Activated CD4-positive, alpha-beta memory T cell treated with anti-CD3 and anti-CD28 coated beads, Interleukin-2, amount 10 ng/mL, durations not matched to agents 7 days and 5 days (primary cell): ENCODE measurements around the gene VEGFA. TPM values are rescaled to one million over a fixed set of nuclear protein-coding genes. Genes with fewer than 3 reads are reported as not detected.

Experiments used
- CTCF ChIA-PET: fragments of 350-600 bp; sonication (Branson Sonifier 250); formaldehyde crosslinking; loops from one replicate; lab custom pipeline; 2021; ENCODE audit warnings: antibody characterized with exemption, inconsistent platforms; lab: Charles Lee
- POLR2A ChIA-PET: fragments of 350-600 bp; sonication (Branson Sonifier 250); formaldehyde crosslinking; loops from one replicate; lab custom pipeline; 2021; ENCODE audit warnings: antibody characterized with exemption; lab: Charles Lee
- DNase-seq: peaks from one replicate; pipeline ENCODE4 v3.0.0-alpha.2; 2020
- H3K27ac Mint-ChIP-seq: one replicate; pipeline ENCODE4 v1.8.0; 2021; ENCODE audit warnings: mild to moderate bottlenecking, mixed read lengths
- H3K27me3 Mint-ChIP-seq: one replicate; pipeline ENCODE4 v1.8.0; 2021; ENCODE audit warnings: mixed read lengths
- H3K36me3 Mint-ChIP-seq: one replicate; pipeline ENCODE4 v1.8.0; 2021; ENCODE audit warnings: low read depth, mixed read lengths
- H3K4me1 Mint-ChIP-seq: one replicate; pipeline ENCODE4 v1.8.0; 2021; ENCODE audit warnings: mixed read lengths
- H3K4me3 Mint-ChIP-seq: one replicate; pipeline ENCODE4 v1.8.0; 2021; ENCODE audit warnings: mild to moderate bottlenecking, mixed read lengths
- H3K9me3 Mint-ChIP-seq: one replicate; pipeline ENCODE4 v1.8.0; 2021; ENCODE audit warnings: mixed read lengths
- total RNA-seq, 2 experiments: library from RNA; stranded (reverse); gene quantifications; one replicate each; pipeline ENCODE4 v1.2.3, GENCODE V29; 2021

Gene VEGFA
- total RNA-seq, 2 experiments from 2014 or later: 48.1 to 49.5 TPM

DNA sequence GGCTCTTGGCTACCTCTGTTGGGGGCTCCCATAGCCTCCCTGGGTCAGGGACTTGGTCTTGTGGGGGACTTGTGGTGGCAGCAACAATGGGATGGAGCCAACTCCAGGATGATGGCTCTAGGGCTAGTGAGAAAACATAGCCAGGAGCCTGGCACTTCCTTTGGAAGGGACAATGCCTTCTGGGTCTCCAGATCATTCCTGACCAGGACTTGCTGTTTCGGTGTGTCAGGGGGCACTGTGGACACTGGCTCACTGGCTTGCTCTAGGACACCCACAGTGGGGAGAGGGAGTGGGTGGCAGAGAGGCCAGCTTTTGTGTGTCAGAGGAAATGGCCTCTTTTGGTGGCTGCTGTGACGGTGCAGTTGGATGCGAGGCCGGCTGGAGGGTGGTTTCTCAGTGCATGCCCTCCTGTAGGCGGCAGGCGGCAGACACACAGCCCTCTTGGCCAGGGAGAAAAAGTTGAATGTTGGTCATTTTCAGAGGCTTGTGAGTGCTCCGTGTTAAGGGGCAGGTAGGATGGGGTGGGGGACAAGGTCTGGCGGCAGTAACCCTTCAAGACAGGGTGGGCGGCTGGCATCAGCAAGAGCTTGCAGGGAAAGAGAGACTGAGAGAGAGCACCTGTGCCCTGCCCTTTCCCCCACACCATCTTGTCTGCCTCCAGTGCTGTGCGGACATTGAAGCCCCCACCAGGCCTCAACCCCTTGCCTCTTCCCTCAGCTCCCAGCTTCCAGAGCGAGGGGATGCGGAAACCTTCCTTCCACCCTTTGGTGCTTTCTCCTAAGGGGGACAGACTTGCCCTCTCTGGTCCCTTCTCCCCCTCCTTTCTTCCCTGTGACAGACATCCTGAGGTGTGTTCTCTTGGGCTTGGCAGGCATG, 9.2 kb downstream of the VEGFA start:
- Mint-ChIP-seq H3K9me3 (no peaks in the 10 kb centered on the region), H3K4me1 (peaks cover 27% of the 10 kb centered on the region), H3K4me3 (no peak overlapping the region), H3K27me3 (no peaks in the 10 kb centered on the region), H3K27ac (no peak overlapping the region), H3K36me3 (peaks cover 36% of the 10 kb centered on the region)
- POLR2A ChIA-PET: no interaction called here
- DNase-seq: no peak
- CTCF ChIA-PET: no interaction called here

DNA sequence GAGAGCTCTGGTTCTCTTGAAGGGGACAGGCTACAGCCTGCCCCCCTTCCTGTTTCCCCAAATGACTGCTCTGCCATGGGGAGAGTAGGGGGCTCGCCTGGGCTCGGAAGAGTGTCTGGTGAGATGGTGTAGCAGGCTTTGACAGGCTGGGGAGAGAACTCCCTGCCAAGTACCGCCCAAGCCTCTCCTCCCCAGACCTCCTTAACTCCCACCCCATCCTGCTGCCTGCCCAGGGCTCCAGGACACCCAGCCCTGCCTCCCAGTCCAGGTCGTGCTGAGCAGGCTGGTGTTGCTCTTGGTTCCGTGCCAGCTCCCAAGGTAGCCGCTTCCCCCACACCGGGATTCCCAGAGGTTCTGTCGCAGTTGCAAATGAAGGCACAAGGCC, 9.8 kb downstream of the VEGFA start:
- Mint-ChIP-seq H3K4me3 (no peak overlapping the region), H3K27ac (no peak overlapping the region), H3K4me1 (peaks cover 20% of the 10 kb centered on the region), H3K27me3 (no peaks in the 10 kb centered on the region), H3K9me3 (no peaks in the 10 kb centered on the region), H3K36me3 (peaks cover 42% of the 10 kb centered on the region)
- ChIA-PET CTCF (no interaction called here), POLR2A (no interaction called here)
- no peak for DNase-seq

DNA sequence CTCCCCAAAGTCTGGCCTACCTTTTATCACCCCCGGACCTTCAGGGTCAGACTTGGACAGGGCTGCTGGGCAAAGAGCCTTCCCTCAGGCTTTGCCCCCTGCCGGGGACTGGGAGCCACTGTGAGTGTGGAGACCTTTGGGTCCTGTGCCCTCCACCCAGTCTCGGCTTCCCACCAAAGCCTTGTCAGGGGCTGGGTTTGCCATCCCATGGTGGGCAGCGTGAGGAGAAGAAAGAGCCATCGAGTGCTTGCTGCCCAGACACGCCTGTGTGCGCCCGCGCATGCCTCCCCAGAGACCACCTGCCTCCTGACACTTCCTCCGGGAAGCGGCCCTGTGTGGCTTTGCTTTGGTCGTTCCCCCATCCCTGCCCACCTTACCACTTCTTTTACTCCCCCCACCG, 10.3 kb downstream of the VEGFA start:
- Mint-ChIP-seq H3K9me3 (no peaks in the 10 kb centered on the region), H3K27me3 (no peaks in the 10 kb centered on the region), H3K4me3 (no peak overlapping the region), H3K27ac (no peak overlapping the region), H3K36me3 (peaks cover 44% of the 10 kb centered on the region), H3K4me1 (peaks cover 16% of the 10 kb centered on the region)
- ChIA-PET CTCF (no interaction called here), POLR2A (no interaction called here)
- DNase-seq: no peak

DNA sequence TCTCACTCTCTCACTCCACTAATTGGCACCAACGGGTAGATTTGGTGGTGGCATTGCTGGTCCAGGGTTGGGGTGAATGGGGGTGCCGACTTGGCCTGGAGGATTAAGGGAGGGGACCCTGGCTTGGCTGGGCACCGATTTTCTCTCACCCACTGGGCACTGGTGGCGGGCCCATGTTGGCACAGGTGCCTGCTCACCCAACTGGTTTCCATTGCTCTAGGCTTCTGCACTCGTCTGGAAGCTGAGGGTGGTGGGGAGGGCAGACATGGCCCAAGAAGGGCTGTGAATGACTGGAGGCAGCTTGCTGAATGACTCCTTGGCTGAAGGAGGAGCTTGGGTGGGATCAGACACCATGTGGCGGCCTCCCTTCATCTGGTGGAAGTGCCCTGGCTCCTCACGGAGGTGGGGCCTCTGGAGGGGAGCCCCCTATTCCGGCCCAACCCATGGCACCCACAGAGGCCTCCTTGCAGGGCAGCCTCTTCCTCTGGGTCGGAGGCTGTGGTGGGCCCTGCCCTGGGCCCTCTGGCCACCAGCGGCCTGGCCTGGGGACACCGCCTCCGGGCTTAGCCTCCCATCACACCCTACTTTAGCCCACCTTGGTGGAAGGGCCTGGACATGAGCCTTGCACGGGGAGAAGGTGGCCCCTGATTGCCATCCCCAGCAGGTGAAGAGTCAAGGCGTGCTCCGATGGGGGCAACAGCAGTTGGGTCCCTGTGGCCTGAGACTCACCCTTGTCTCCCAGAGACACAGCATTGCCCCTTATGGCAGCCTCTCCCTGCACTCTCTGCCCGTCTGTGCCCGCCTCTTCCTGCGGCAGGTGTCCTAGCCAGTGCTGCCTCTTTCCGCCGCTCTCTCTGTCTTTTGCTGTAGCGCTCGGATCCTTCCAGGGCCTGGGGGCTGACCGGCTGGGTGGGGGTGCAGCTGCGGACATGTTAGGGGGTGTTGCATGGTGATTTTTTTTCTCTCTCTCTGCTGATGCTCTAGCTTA, 11.2 kb downstream of the VEGFA start:
- ChIA-PET POLR2A (no interaction called here), CTCF (no interaction called here)
- Mint-ChIP-seq H3K9me3 (no peaks in the 10 kb centered on the region), H3K27ac (no peak overlapping the region), H3K36me3 (peaks cover 46% of the 10 kb centered on the region), H3K4me1 (peaks cover 6% of the 10 kb centered on the region), H3K27me3 (no peaks in the 10 kb centered on the region), H3K4me3 (no peak overlapping the region)
- no peak for DNase-seq

GRCh38 chr6:43781941-43782704, 12.1 kb downstream of the VEGFA start:
- Mint-ChIP-seq H3K9me3 (no peaks in the 10 kb centered on the region), H3K36me3 (peaks cover 38% of the 10 kb centered on the region), H3K27me3 (no peaks in the 10 kb centered on the region), H3K27ac (no peak overlapping the region), H3K4me3 (no peak overlapping the region), H3K4me1 (no peaks in the 10 kb centered on the region)
- DNase-seq: no peak
- ChIA-PET CTCF (interaction anchor here (0.6 to 1.8 kb wide), 2 partner anchors 8 to 89 kb away, joined by 3 to 11 read pairs; no protein-coding TSS in a partner anchor), POLR2A (no interaction called here)

DNA sequence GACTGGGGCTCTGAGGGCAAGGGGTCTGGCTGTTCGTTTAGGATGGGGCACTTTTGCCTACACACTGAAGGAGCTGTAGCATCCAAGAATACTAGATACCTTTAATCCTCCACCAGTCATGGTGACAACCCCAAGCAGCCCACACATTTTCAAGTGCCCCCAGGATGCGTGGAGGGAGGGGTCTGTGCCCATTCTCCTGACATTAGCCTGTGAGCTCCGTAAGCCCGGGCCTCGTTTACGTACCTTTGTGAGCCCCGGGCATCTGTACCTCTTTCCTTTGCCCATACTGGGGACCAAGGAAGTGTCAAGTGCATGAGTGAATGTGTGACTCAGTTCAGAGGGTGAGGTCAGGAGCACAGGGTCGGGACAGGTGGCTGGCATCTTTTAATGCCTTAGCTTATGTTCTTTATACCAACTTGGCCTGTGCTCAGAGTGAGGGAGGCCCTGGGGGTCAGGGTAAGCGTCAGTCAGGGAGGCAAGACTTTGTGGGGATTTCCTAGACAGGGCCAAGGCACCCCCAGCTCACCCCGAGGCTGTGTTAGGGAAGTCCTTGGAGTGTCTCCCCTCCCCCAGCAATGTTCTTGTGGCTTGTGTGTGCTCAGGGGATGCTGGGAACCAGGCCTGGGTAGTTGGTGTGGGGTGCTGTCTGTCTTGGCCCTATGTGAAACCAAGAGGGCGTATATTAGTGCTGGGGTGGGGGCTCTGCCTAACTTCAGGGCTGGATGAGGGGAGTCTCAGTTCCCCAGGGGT, 12.9 kb downstream of the VEGFA start:
- Mint-ChIP-seq H3K4me3 (no peak overlapping the region), H3K36me3 (peaks cover 36% of the 10 kb centered on the region), H3K4me1 (no peaks in the 10 kb centered on the region), H3K27ac (no peak overlapping the region), H3K9me3 (no peaks in the 10 kb centered on the region), H3K27me3 (no peaks in the 10 kb centered on the region)
- CTCF ChIA-PET: interaction anchor here (0.6 to 1.8 kb wide), 2 partner anchors 9 to 90 kb away, joined by 3 to 11 read pairs; no protein-coding TSS in a partner anchor
- POLR2A ChIA-PET: interaction anchor here (1.5 kb wide), 1 partner anchor 13 kb away, joined by 3 read pairs; the partner anchor contains the start of gene VEGFA
- DNase-seq: no peak

DNA sequence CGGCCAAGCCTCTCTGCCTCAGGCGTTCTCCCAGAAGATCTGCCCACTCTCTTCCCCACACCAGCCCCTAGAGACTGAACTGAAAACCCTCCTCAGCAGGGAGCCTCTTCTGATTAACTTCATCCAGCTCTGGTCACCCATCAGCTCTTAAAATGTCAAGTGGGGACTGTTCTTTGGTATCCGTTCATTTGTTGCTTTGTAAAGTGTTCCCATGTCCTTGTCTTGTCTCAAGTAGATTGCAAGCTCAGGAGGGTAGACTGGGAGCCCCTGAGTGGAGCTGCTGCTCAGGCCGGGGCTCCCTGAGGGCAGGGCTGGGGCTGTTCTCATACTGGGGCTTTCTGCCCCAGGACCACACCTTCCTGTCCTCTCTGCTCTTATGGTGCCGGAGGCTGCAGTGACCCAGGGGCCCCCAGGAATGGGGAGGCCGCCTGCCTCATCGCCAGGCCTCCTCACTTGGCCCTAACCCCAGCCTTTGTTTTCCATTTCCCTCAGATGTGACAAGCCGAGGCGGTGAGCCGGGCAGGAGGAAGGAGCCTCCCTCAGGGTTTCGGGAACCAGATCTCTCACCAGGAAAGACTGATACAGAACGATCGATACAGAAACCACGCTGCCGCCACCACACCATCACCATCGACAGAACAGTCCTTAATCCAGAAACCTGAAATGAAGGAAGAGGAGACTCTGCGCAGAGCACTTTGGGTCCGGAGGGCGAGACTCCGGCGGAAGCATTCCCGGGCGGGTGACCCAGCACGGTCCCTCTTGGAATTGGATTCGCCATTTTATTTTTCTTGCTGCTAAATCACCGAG, 14.2 kb downstream of the VEGFA start:
- ChIA-PET POLR2A (interaction anchor here (1.5 kb wide), 1 partner anchor 14 kb away, joined by 3 read pairs; the partner anchor contains the start of gene VEGFA), CTCF (interaction anchor here (1.0 to 1.8 kb wide), 2 partner anchors 10 to 14 kb away, joined by 5 to 11 read pairs; partner anchors contain the start of gene VEGFA)
- H3K27me3 Mint-ChIP-seq: no peaks in the 10 kb centered on the region
- H3K4me1 Mint-ChIP-seq: no peaks in the 10 kb centered on the region
- H3K27ac Mint-ChIP-seq: no peak overlapping the region
- H3K9me3 Mint-ChIP-seq: no peaks in the 10 kb centered on the region
- no peak for DNase-seq
- no peak overlapping the region for H3K4me3 Mint-ChIP-seq
- peaks cover 24% of the 10 kb centered on the region for H3K36me3 Mint-ChIP-seq

DNA sequence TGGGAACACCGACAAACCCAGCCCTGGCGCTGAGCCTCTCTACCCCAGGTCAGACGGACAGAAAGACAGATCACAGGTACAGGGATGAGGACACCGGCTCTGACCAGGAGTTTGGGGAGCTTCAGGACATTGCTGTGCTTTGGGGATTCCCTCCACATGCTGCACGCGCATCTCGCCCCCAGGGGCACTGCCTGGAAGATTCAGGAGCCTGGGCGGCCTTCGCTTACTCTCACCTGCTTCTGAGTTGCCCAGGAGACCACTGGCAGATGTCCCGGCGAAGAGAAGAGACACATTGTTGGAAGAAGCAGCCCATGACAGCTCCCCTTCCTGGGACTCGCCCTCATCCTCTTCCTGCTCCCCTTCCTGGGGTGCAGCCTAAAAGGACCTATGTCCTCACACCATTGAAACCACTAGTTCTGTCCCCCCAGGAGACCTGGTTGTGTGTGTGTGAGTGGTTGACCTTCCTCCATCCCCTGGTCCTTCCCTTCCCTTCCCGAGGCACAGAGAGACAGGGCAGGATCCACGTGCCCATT, 15.3 kb downstream of the VEGFA start:
- Mint-ChIP-seq H3K9me3 (no peaks in the 10 kb centered on the region), H3K36me3 (peaks cover 21% of the 10 kb centered on the region), H3K27me3 (no peaks in the 10 kb centered on the region), H3K4me3 (no peak overlapping the region), H3K4me1 (no peaks in the 10 kb centered on the region), H3K27ac (no peak overlapping the region)
- POLR2A ChIA-PET: no interaction called here
- no peak for DNase-seq
- CTCF ChIA-PET: interaction anchor here (0.8 to 1.9 kb wide), 2 partner anchors 11 to 16 kb away, joined by 3 to 6 read pairs; partner anchors contain the start of gene VEGFA

DNA sequence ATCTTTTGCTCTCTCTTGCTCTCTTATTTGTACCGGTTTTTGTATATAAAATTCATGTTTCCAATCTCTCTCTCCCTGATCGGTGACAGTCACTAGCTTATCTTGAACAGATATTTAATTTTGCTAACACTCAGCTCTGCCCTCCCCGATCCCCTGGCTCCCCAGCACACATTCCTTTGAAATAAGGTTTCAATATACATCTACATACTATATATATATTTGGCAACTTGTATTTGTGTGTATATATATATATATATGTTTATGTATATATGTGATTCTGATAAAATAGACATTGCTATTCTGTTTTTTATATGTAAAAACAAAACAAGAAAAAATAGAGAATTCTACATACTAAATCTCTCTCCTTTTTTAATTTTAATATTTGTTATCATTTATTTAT, 15.9 kb downstream of the VEGFA start:
- H3K27me3 Mint-ChIP-seq: no peaks in the 10 kb centered on the region
- no peaks in the 10 kb centered on the region for H3K9me3 Mint-ChIP-seq
- peaks cover 19% of the 10 kb centered on the region for H3K36me3 Mint-ChIP-seq
- DNase-seq: no peak
- H3K27ac Mint-ChIP-seq: no peak overlapping the region
- ChIA-PET POLR2A (no interaction called here), CTCF (interaction anchor here (0.8 to 1.9 kb wide), 4 partner anchors 12 to 293 kb away, joined by 3 to 6 read pairs (median 4); partner anchors contain the start of gene VEGFA)
- H3K4me3 Mint-ChIP-seq: no peak overlapping the region
- H3K4me1 Mint-ChIP-seq: no peaks in the 10 kb centered on the region

DNA sequence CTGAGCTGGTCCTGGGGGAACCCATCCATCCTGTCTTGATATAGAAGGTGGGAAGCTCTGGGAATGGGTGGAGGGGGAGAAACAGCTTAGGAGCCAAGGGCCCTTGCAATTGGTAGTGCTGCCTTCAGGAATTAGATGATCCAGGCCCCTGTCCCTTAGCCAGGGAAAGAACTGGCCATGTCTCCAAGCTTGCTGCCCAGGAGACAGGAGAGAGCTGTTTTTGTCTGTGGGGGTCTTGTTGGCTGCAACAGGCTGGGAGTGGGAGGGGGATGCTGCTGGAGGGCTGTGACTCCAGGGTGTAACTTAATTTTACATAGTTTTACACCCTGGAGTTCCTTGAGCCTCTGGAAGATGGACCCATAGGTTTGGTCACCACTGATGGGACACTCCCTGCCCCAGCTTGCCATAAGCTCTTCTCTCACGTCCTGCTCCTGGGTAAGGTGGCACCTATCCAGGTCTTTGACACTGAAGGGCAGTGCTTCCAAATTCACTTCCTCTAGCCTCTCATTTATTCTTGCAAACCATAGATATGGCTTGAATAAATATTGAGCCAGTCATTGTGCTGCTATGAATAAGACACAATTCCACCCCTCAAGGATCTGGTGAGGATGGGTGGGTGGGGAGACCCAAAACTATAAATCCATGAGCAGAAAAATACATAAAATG, 16.8 kb downstream of the VEGFA start:
- H3K9me3 Mint-ChIP-seq: no peaks in the 10 kb centered on the region
- H3K36me3 Mint-ChIP-seq: peaks cover 17% of the 10 kb centered on the region
- H3K27me3 Mint-ChIP-seq: peaks cover 3% of the 10 kb centered on the region
- DNase-seq: no peak
- no peaks in the 10 kb centered on the region for H3K4me1 Mint-ChIP-seq
- POLR2A ChIA-PET: no interaction called here
- CTCF ChIA-PET: interaction anchor here (1.0 to 1.9 kb wide), 3 partner anchors 13 to 292 kb away, joined by 3 to 6 read pairs (median 5); partner anchors contain the start of gene VEGFA
- H3K27ac Mint-ChIP-seq: no peak overlapping the region
- H3K4me3 Mint-ChIP-seq: no peak overlapping the region
